ENCODE results near the gene FOXN3.

- TF ChIP-seq POLR2A (IDR thresholded peaks at IDR 0.05; ENCODE audit: low read length) (no peak), GATA1 (IDR thresholded peaks at IDR 0.05; ENCODE audit: low read depth, low read length) (no peak)
Observed at GRCh38 chr14:89406941-89407340, 10.1 kb downstream of the FOXN3 start.

Measured in erythroblast (primary cell).